Endothelial cell of umbilical vein (primary cell): ENCODE data around the gene ZNF79.

Experiments
- CTCF ChIP-seq, 2 donors: IDR thresholded peaks; 1 replicate in 1 of 2; 2 replicates in 1 of 2; pipeline ENCODE4 v1.5.1; 2011; ENCODE audit warnings: low read length in 2 of 2, mild to moderate bottlenecking in 2 of 2, moderate library complexity in 2 of 2, control low read depth in 1 of 2, inconsistent platforms in 1 of 2, low read depth in 1 of 2; ENCODE audit not compliant: insufficient read depth in 1 of 2; ENCODE audit errors: extremely low read depth in 1 of 2
- EZH2 ChIP-seq: IDR thresholded peaks from 2 replicates; pipeline ENCODE4 v1.6.1; 2012; ENCODE audit warnings: borderline replicate concordance, low read depth, mild to moderate bottlenecking, moderate library complexity, low read length, inconsistent platforms; ENCODE audit not compliant: severe bottlenecking
- MYC ChIP-seq: IDR thresholded peaks from one replicate; pipeline ENCODE4 v1.6.1; 2011; ENCODE audit warnings: mild to moderate bottlenecking, low read depth, low read length
- POLR2AphosphoS5 ChIP-seq: IDR thresholded peaks from 2 replicates; pipeline ENCODE4 v1.6.1; 2012; ENCODE audit warnings: low read depth, mild to moderate bottlenecking, control low read depth, low read length, moderate library complexity; ENCODE audit not compliant: insufficient read depth

- TF ChIP-seq POLR2AphosphoS5, result no peak
- no peak for TF ChIP-seq CTCF (IDR thresholded peaks at IDR 0.05; ENCODE audit: extremely low read depth in 1 of 2, insufficient read depth in 1 of 2, low read depth in 1 of 2, low read length in 2 of 2)
- TF ChIP-seq EZH2, result no peak
- no peak for TF ChIP-seq MYC
Measured at GRCh38 chr9:127415657-127416056, 8.5 kb upstream of the ZNF79 start.
